SU-DHL-6 (cell line): ENCODE data around the gene CRYBB1.

Experiments
- H2AFZ ChIP-seq: fragments of 200-600 bp; sonication (generic); 2 replicates; pipeline ENCODE4 v1.6.1; 2014; ENCODE audit warnings: low read depth, mild to moderate bottlenecking, moderate library complexity, mixed read lengths, antibody characterized with exemption, low read length; ENCODE audit not compliant: severe bottlenecking
- H3F3A ChIP-seq: fragments of 200-600 bp; shearing (Covaris generic); 2 replicates; pipeline ENCODE4 v1.6.0; 2016; ENCODE audit warnings: antibody characterized with exemption, mild to moderate bottlenecking; ENCODE audit not compliant: insufficient read depth
- H3K27ac ChIP-seq: fragments of 200-600 bp; sonication (generic); 2 replicates; pipeline ENCODE4 v1.5.1; 2016; ENCODE audit warnings: low read depth, mild to moderate bottlenecking, low read length, moderate library complexity, mixed read lengths
- H3K27me3 ChIP-seq: fragments of 200-600 bp; sonication (generic), shearing (Covaris generic); 2 replicates; pipeline ENCODE4 v1.6.0; 2014; ENCODE audit warnings: mild to moderate bottlenecking, low read length
- H3K36me3 ChIP-seq: fragments of 200-600 bp; sonication (generic); 2 replicates; pipeline ENCODE4 v1.6.1; 2014; ENCODE audit warnings: mild to moderate bottlenecking, low read length, mixed read lengths
- H3K4me2 ChIP-seq: fragments of 300-600, 200-600 bp; shearing (Covaris generic), sonication (generic); 2 replicates; pipeline ENCODE4 v1.6.0; 2014; ENCODE audit warnings: low read length, low read depth, mild to moderate bottlenecking; ENCODE audit not compliant: poor library complexity, severe bottlenecking
- H3K4me3 ChIP-seq: fragments of 200-600 bp; sonication (generic); 2 replicates; pipeline ENCODE4 v1.5.1; 2014; ENCODE audit warnings: antibody characterized with exemption, low read length, mild to moderate bottlenecking, mixed read lengths; ENCODE audit not compliant: insufficient read depth, poor library complexity, severe bottlenecking
- H3K79me2 ChIP-seq: fragments of 200-600 bp; sonication (generic); 2 replicates; pipeline ENCODE4 v1.6.1; 2014; ENCODE audit warnings: mild to moderate bottlenecking, low read length, moderate library complexity; ENCODE audit not compliant: insufficient read depth
- H3K9ac ChIP-seq: fragments of 200-600 bp; sonication (generic); 2 replicates; pipeline ENCODE4 v1.7.0; 2014; ENCODE audit warnings: mild to moderate bottlenecking, low read length
- H3K9me2 ChIP-seq: fragments of 200-600 bp; sonication (generic); replicated peaks from 2 replicates; pipeline ENCODE4 v1.6.1; 2014; ENCODE audit warnings: low read length; ENCODE audit not compliant: insufficient read depth
- H3K9me3 ChIP-seq: fragments of 200-600 bp; sonication (generic); 2 replicates; pipeline ENCODE4 v1.6.1; 2014; ENCODE audit warnings: low read length, mixed read lengths; ENCODE audit not compliant: insufficient read depth
- H4K20me1 ChIP-seq: fragments of 200-600 bp; sonication (generic); 2 replicates; pipeline ENCODE4 v1.6.1; 2014; ENCODE audit warnings: low read depth, mild to moderate bottlenecking, antibody characterized with exemption, low read length, moderate library complexity, mixed read lengths
- EZH2phosphoT487 ChIP-seq: fragments of 200-600 bp; sonication (generic), shearing (Covaris generic); conservative IDR thresholded peaks from 2 replicates; pipeline ENCODE4 v1.6.1; 2018; ENCODE audit warnings: mild to moderate bottlenecking, antibody characterized with exemption, low read length, moderate library complexity, mixed read lengths
- TF ChIP-seq, protein P1 (sequence below): fragments of 200-600 bp; sonication (generic); IDR thresholded peaks from one replicate; pipeline ENCODE4 v1.5.1; 2017; ENCODE audit warnings: antibody characterized with exemption, mild to moderate bottlenecking, low read length, moderate library complexity; ENCODE audit not compliant: insufficient read depth, poor library complexity, severe bottlenecking

The CRYBB1 gene

GRCh38 chr22:26656891-26657851 lies 39.3 kb upstream of the CRYBB1 start, which contains the start of gene MIAT:
MIAT (plus strand) TSS chr22:26657588.
- H3F3A ChIP-seq = peaks cover 5% of the 10 kb centered on the region
- no peaks in the 10 kb centered on the region for H3K79me2 ChIP-seq
- peak within 1 kb of the TSS; percentile 52 for H3K9ac ChIP-seq
- no peaks in the 10 kb centered on the region for H3K36me3 ChIP-seq
- no peak for TF ChIP-seq EZH2phosphoT487
- TF ChIP-seq, protein P1, sequence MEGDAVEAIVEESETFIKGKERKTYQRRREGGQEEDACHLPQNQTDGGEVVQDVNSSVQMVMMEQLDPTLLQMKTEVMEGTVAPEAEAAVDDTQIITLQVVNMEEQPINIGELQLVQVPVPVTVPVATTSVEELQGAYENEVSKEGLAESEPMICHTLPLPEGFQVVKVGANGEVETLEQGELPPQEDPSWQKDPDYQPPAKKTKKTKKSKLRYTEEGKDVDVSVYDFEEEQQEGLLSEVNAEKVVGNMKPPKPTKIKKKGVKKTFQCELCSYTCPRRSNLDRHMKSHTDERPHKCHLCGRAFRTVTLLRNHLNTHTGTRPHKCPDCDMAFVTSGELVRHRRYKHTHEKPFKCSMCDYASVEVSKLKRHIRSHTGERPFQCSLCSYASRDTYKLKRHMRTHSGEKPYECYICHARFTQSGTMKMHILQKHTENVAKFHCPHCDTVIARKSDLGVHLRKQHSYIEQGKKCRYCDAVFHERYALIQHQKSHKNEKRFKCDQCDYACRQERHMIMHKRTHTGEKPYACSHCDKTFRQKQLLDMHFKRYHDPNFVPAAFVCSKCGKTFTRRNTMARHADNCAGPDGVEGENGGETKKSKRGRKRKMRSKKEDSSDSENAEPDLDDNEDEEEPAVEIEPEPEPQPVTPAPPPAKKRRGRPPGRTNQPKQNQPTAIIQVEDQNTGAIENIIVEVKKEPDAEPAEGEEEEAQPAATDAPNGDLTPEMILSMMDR = no peak
- H3K4me3 ChIP-seq = peak within 1 kb of the TSS; percentile 42
- H3K9me3 ChIP-seq = no peaks in the 10 kb centered on the region
- H2AFZ ChIP-seq = peak within 1 kb of the TSS; percentile 89
- no peaks in the 10 kb centered on the region for H3K9me2 ChIP-seq
- H3K27ac ChIP-seq = no peak within 1 kb of the TSS
- H4K20me1 ChIP-seq = no peaks in the 10 kb centered on the region
- H3K4me2 ChIP-seq = peak within 1 kb of the TSS; percentile 69
- no peaks in the 10 kb centered on the region for H3K27me3 ChIP-seq

GRCh38 chr22:26651815-26652214 lies 34.0 kb upstream of the CRYBB1 start:
- Histone ChIP-seq H4K20me1 (no peaks in the 10 kb centered on the region), H3K27ac (no peak overlapping the region), H3K9me3 (no peaks in the 10 kb centered on the region), H3K4me2 (no peak overlapping the region), H3K9ac (no peak overlapping the region), H3F3A (no peaks in the 10 kb centered on the region), H2AFZ (no peak overlapping the region), H3K36me3 (no peaks in the 10 kb centered on the region), H3K79me2 (no peaks in the 10 kb centered on the region), H3K27me3 (no peaks in the 10 kb centered on the region), H3K4me3 (no peak overlapping the region), H3K9me2 (no peaks in the 10 kb centered on the region)
- TF ChIP-seq EZH2phosphoT487 = no peak
- TF ChIP-seq, protein P1 = no peak

DNA sequence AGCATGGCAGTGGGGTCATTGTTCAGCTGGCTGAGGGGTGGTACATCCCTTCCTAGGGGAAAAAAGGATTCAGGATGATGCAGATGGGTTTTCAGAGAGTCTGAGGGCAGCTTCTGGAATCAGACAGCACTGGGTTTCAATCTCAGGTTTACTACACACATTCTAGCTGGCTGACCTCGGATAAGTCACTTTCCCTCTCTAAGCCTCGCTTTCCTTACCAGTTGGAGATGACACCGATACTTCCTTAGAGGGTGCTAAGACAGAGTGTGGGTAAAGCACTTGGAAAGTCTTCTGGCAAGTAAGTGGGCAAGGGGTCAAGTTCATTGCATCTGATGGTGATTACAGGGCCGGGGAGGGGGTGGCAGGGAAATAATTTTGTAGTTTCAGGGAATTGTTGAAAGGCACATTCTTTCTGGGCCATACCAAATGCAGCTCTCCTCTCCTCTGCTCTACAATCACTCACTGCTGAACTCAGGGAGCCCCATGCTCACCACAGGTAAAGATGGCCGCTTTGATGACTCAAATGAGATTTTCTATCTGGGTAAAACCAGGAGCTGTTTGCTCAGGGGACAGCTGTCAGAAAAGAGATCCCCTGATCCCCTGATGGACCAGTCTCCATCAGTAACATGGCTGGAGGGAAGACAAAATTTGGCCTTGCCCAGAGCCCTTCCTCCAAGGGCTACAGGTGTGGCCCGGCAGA lies 33.0 kb upstream of the CRYBB1 start:
- Histone ChIP-seq H3K9me2 (no peaks in the 10 kb centered on the region), H3K9ac (no peak overlapping the region), H3K27ac (no peak overlapping the region), H3K36me3 (no peaks in the 10 kb centered on the region), H3K27me3 (no peaks in the 10 kb centered on the region), H3F3A (no peaks in the 10 kb centered on the region), H4K20me1 (no peaks in the 10 kb centered on the region), H2AFZ (no peak overlapping the region), H3K9me3 (no peaks in the 10 kb centered on the region), H3K4me3 (no peak overlapping the region), H3K4me2 (no peak overlapping the region), H3K79me2 (no peaks in the 10 kb centered on the region)
- TF ChIP-seq EZH2phosphoT487 = no peak
- TF ChIP-seq, protein P1 = no peak
